HG03280 (cell line): ENCODE measurements around the gene PRKCA.
"Not testable (repeated sequence)": the region's sequence is repeated elsewhere in the genome, so short reads cannot be mapped to it uniquely, and the experiment has no call there.

ENCODE experiments used
- ATAC-seq: cut with Tn5 transposase; IDR thresholded peaks from one replicate; pipeline ENCODE4 v1.9.1; 2021; ENCODE audit warnings: mild to moderate bottlenecking, moderate library complexity; ENCODE audit not compliant: unreplicated experiment

PRKCA gene

GRCh38 chr17:66287911-66288310 is 14.5 kb upstream of the PRKCA start:
- ATAC-seq, result no peak

- ATAC-seq, result no peak
Measured at GRCh38 chr17:66290101-66290722, 12.2 kb upstream of the PRKCA start.

DNA sequence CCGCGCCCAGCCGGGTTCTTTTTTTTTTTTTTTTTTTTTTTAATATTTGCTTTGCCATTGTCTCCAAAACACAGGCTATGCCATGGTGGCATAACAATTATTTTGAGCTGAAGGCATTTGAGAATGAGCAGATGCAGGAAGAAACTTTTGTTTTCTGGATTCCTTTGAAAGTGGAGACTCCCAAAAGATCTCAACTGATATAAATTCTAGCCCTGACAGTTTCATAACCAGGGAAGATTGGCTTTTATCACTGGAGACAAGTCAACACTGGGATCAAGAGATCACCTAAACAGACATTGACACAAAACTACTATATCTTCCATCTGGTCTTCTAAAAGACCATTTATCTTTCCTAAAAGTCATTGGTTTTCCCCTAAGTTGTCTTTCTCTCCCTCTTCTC is 10.1 kb upstream of the PRKCA start:
- no peak for ATAC-seq

- ATAC-seq, result no peak
Measured at GRCh38 chr17:66296289-66296725, 6.1 kb upstream of the PRKCA start.

DNA sequence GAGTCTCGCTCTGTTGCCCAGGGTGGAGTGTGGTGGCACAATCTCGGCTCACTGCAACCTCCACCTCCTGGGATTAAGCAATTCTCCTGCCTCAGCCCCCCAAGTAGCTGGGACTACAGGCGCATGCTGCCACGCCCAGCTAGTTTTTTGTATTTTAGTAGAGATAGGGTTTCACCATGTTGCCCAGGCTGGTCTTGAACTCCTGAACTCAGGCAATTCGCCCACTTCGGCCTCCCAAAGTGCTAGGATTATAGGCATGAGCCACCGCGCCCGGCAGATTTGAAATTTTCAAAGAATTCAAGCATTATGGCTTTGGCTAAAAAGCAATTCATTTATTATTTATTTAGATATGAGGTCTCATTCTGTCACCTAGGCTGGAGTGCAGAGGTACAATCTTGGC is 5.0 kb upstream of the PRKCA start:
- not testable (repeated sequence) for ATAC-seq

DNA sequence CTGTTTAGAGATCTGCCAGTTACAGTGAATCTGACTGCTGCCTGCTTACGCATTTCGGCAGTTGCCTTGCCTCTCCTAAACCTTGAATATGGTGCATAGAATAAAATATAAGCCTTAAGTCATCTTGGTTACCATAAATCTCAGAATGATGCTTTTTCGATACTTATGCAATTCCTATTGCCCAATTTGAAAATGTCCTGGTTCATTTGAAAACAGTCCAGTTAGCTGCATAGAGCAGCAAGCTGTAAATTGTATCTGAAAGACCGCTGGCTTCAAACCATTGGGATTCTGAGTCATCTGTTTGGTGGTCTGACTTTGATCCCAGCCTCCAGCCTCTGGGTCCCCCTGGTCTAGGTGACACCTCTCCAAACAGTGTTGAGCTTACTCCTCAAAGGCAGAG is 2.7 kb upstream of the PRKCA start:
- ATAC-seq, result no peak

DNA sequence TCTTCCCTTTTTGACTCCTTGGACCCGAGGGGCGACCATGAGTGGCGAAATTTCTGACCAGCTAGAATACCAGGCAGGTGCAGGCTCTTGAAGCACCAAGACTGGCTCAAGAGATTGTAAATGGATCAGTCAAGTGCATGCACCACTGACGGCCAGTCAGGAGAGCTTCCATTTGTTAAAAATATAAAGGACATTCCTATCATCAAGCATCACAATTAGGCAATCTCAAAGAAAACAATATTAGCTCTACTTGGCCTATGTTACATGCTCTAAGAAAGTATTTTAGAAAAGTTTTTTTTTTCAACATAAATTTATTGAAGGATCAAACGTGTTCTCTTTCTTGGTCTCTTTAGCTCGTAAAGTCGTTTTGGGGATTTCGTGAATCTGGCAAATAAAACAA is 1.5 kb upstream of the PRKCA start:
- ATAC-seq, result no peak

DNA sequence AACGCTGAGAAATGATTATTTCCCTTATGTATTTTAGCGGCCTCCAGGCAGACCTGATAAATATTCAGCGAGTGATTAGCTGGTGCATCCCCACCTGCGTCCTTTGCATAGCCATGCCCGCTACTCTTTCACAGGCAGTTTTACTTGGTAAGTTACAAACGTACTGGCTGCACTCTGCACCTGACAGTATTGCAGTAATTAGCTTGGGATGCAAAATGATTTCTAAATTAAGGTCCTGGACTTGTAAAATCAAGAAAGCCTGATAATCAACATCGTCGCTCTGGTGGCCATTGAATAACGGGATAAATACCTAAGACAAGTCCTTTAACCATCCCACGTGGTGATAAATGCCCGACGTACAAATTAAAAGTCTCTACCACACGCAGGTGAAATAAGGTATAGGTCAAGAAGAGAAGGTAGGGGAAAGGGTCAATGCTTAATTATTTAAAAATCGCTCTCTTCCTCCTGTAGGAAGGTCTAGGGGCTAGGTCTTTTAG is 998 bp upstream of the PRKCA start:
- no peak for ATAC-seq

DNA sequence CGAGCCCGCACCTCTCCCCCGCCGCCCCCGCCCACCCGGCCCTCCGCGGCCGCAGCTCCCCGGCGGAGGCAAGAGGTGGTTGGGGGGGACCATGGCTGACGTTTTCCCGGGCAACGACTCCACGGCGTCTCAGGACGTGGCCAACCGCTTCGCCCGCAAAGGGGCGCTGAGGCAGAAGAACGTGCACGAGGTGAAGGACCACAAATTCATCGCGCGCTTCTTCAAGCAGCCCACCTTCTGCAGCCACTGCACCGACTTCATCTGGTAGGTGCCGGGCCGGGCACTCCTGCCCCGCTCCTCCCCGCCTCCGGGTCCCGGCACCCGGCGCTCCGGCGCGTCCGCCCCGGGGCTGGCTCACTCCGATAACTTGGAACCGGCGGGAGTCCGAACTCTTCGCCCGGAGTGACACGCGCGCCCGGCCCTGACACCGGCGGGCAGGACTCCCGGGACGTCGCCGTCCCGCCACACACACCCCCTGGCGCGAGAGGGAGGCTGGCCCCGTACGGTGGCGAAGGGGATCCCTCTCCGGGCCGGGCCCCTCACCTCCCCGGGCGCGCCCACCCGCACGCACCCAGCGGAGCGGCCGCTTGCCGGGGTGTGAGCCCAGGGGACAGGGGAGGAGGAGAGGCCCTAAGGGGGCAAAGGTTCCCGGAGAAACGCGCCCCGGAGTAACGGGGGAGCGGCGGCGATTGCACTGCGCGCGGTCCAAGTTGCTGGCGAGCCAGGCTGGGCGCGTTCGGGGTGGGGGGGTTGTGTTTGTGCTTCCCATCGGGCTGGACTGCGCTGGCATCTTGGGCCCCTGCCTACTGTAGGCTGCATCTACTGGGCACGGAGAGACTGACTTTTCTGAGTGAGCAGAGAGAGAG is 581 bp downstream of the PRKCA start:
- ATAC-seq, result peak; percentile 24

DNA sequence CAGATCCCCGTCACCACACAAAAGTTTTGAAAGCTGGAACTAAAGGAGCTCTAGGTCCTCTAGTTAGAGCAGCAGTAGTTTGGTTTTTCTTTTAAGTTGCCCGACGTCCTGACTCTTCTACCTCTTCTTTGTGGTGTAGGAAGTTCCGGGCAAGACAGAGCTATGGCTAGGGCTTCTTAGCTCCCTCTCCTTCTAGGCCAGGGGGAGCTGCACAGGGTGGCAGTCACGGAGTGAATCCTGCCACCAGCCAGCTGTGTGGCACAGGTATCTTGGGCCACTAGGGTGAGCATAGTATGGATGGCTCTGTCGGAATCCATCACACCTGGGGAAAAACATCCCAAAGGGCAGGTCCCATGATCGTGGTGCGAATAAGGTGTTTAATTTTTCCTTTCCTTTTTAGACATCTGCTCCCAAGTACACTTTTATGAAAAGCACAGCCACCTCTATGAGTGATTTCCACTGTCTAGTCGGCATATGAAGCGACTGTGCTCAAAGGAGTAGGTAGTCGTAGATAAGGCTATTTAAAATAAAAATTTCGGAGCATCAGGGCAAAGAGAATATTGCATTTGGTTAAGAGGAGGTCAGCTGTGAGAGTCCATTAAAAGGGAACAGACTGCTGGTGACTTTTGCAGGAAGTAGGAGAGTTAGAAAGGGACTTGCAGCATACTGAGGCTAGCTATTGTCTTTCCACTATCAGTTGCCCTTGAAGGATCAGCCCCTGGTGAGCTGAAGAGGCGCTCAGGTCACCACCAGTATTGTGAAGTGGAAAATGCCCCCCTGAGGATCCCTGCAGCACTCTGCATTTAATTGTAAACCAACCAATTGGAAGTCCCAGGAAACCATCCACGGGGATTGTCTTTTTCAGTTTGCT is 2.1 kb downstream of the PRKCA start:
- no peak for ATAC-seq

DNA sequence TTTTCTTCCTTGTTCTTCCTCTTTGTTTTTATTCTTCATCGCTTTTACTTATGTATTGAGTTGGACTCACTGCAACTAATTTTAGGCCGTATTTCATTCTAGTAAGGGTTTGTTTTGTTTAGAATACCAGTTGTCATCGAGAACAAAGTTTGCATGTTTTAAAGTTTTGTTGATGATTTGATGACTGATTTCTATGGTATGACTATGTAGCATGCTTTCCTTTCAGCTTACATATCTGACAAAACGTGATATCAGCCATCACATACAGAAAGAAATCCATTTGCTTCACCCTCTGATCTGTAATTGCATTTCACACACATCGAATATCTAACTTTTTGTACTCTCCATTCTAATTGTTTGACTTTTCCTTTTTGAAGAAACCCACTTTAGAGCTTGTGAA is 4.0 kb downstream of the PRKCA start:
- ATAC-seq, result no peak

- no peak for ATAC-seq
Measured at GRCh38 chr17:66307257-66307656, 4.8 kb downstream of the PRKCA start.

DNA sequence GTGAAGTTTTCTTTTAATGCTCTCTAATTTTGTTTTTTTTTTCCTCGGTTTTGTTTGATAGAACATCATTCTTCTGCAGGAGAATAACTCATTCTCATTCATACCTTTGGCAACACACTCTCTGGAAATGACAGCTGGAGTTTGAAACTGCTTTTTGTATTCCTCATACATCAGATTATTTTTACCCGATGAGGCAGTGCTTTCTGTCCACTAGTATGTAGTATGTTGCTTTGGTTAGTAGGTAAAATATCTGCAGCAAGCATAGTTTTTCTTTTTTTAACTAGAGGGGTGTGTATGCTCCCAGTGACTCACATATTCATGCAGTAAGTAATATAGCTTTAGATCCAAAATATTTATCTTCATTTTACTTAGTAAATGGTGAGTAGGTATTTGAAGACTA is 6.4 kb downstream of the PRKCA start:
- ATAC-seq, result no peak

DNA sequence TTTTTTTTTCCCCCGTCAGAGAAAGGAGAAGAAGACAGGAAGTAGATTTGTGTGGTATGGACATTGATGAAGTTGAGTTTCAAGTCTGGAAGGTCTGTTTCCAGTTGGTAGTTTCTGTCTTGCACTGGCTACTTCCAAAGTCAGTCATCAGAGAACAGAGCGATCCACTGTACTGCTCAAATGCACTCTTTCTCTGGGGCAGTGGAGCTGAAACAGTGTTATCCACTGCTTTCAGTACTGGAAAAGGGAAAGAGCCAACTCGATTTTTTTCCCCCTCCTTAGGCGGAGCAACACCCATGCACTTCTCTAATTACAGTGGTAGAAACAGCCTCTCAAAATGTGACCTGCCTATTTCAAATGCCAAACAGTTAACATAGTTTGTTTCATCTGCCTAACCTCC is 7.4 kb downstream of the PRKCA start:
- ATAC-seq, result no peak

DNA sequence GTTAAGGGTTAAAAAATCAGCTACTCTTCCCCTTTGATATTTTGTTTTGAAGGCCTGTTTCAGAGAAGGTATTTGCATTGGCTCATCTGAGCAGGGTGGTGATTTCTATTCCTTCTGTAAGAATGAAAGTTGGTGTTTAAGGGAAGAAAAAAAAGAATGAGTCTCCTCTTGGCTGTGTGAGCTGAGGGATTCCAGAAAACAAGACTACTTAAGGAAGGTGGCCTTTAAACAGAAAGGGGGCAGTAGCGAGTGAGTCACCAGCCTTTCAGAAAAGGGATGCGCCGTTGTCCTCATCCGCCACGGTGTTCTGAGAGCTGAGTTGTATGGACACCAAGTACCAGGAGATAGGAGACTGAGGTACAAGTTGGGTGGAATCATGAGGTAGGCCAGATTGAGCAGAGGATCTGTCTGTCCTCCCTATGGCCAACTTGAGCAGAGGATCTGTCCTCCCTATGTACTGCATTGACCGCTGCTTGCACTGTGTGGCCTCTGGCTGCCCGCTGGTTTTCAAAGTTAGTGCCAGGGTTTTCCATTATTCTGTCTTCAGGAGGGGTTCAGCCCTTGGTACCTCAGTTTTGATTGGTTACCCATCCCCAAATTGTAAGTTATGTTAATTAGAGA is 8.2 kb downstream of the PRKCA start:
- no peak for ATAC-seq

GRCh38 chr17:66312912-66313311 is 10.5 kb downstream of the PRKCA start:
- no peak for ATAC-seq

DNA sequence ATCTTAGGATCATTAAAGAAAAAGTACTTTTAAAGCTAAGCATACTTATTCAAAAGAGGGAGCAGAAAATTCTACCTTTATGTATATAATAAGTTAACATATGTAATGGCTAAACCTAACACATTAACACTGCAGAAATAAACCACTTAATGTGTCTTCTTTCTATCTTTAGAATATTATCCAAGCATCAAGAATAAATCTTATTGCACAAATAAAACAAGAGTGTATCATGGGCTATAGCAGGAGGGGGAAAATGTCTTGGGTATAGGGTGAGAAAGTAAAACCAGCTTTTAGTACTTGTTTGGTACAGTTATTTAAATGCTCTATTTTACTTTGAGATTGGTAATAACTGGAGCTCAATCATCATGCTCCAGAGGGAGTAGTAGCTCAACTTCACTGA is 10.9 kb downstream of the PRKCA start:
- no peak for ATAC-seq

GRCh38 chr17:66313995-66314659 is 11.7 kb downstream of the PRKCA start:
- no peak for ATAC-seq

DNA sequence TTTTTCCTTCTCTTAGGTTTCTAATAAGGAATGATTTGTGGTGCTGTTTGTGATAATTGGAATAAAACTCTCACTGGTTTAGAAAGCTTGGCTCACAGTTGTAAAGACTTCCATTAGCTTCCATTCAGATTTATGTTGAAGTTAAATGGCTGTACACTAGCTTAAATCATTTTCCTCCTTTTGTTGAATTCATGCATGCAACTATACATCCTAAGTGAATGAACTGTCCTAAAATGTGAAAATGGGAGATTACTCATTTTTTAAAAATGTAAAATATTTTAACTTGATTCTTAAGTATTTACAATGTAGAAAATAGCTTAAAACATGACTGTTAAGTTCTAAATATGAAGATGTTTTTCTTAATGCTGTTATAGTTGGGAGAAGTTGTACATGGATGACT is 15.2 kb downstream of the PRKCA start:
- no peak for ATAC-seq

GRCh38 chr17:66319226-66319625 is 16.8 kb downstream of the PRKCA start:
- ATAC-seq, result no peak
